Measurements from ENCODE around the gene KRT2.

- TF ChIP-seq, protein P1, sequence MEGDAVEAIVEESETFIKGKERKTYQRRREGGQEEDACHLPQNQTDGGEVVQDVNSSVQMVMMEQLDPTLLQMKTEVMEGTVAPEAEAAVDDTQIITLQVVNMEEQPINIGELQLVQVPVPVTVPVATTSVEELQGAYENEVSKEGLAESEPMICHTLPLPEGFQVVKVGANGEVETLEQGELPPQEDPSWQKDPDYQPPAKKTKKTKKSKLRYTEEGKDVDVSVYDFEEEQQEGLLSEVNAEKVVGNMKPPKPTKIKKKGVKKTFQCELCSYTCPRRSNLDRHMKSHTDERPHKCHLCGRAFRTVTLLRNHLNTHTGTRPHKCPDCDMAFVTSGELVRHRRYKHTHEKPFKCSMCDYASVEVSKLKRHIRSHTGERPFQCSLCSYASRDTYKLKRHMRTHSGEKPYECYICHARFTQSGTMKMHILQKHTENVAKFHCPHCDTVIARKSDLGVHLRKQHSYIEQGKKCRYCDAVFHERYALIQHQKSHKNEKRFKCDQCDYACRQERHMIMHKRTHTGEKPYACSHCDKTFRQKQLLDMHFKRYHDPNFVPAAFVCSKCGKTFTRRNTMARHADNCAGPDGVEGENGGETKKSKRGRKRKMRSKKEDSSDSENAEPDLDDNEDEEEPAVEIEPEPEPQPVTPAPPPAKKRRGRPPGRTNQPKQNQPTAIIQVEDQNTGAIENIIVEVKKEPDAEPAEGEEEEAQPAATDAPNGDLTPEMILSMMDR (IDR thresholded peaks at IDR 0.05): no peak
- TF ChIP-seq POLR2A (IDR thresholded peaks at IDR 0.05): no peak
These were observed 29.7 kb downstream of the KRT2 start for GRCh38 chr12:52622349-52622748.

Data from adrenal gland (tissue), 5 donors.